Progenitor cell of endocrine pancreas (in vitro differentiated cells): ENCODE measurements around the gene ZFPM1. TPM values are rescaled to one million over a fixed set of nuclear protein-coding genes. Genes with fewer than 3 reads are reported as not detected.

Experiments used
- DNase-seq: peaks from one replicate; pipeline ENCODE4 v3.0.0; 2021; ENCODE audit warnings: low spot score; ENCODE audit not compliant: unreplicated experiment
- H3K27ac Mint-ChIP-seq: 2 replicates; pipeline ENCODE4 v1.8.0; 2021; ENCODE audit warnings: mild to moderate bottlenecking, moderate library complexity, mixed read lengths
- H3K27me3 Mint-ChIP-seq: 2 replicates; pipeline ENCODE4 v1.8.0; 2021; ENCODE audit warnings: mixed read lengths
- H3K36me3 Mint-ChIP-seq: 2 replicates; pipeline ENCODE4 v1.8.0; 2022; ENCODE audit warnings: mixed read lengths; ENCODE audit not compliant: insufficient read depth
- H3K4me1 Mint-ChIP-seq: 2 replicates; pipeline ENCODE4 v1.8.0; 2021; ENCODE audit warnings: low read depth, mixed read lengths
- H3K4me3 Mint-ChIP-seq: 2 replicates; pipeline ENCODE4 v1.8.0; 2021; ENCODE audit warnings: low read depth, mild to moderate bottlenecking, moderate library complexity, mixed read lengths
- H3K9me3 Mint-ChIP-seq: 2 replicates; pipeline ENCODE4 v1.8.0; 2021; ENCODE audit warnings: low read depth, mixed read lengths
- CTCF ChIP-seq: fragments of 200-600 bp; sonication (generic); IDR thresholded peaks from one replicate; pipeline ENCODE4 v1.5.0; 2021; ENCODE audit warnings: antibody characterized with exemption, mild to moderate bottlenecking; ENCODE audit not compliant: unreplicated experiment
- total RNA-seq: library from RNA; stranded (reverse); gene quantifications from 2 replicates; pipeline ENCODE4 v1.2.1, GENCODE V29; 2021

Gene ZFPM1
- total RNA-seq, 1 donor from 2014 or later = 90.6 TPM

- DNase-seq = no peak
- Mint-ChIP-seq H3K9me3 (no peaks in the 10 kb centered on the region), H3K36me3 (no peaks in the 10 kb centered on the region), H3K4me3 (no peak overlapping the region), H3K27ac (no peak overlapping the region), H3K27me3 (peaks cover 49% of the 10 kb centered on the region), H3K4me1 (peaks cover 5% of the 10 kb centered on the region)
- TF ChIP-seq CTCF = no peak
Observed at GRCh38 chr16:88554711-88555264, 101.7 kb downstream of the ZFPM1 start.

- no peak for DNase-seq
- Mint-ChIP-seq H3K9me3 (no peaks in the 10 kb centered on the region), H3K36me3 (no peaks in the 10 kb centered on the region), H3K27ac (no peak overlapping the region), H3K27me3 (peaks cover 47% of the 10 kb centered on the region), H3K4me3 (no peak overlapping the region), H3K4me1 (peaks cover 3% of the 10 kb centered on the region)
- TF ChIP-seq CTCF = no peak
Observed at GRCh38 chr16:88556294-88556988, 103.4 kb downstream of the ZFPM1 start.

GRCh38 chr16:88558457-88559442, 105.7 kb downstream of the ZFPM1 start:
- no peak for DNase-seq
- Mint-ChIP-seq H3K9me3 (no peaks in the 10 kb centered on the region), H3K4me3 (no peak overlapping the region), H3K36me3 (no peaks in the 10 kb centered on the region), H3K27me3 (peaks cover 47% of the 10 kb centered on the region), H3K4me1 (peaks cover 5% of the 10 kb centered on the region), H3K27ac (no peak overlapping the region)
- peak; percentile 51 for TF ChIP-seq CTCF

GRCh38 chr16:88560714-88561484, 107.8 kb downstream of the ZFPM1 start:
- no peak for TF ChIP-seq CTCF
- H3K4me1 Mint-ChIP-seq = peaks cover 5% of the 10 kb centered on the region

More at GRCh38 chr16:88560714-88561484, 107.8 kb downstream of the ZFPM1 start:
- no peak overlapping the region for H3K4me3 Mint-ChIP-seq
- H3K27ac Mint-ChIP-seq = no peak overlapping the region
- H3K27me3 Mint-ChIP-seq = peaks cover 37% of the 10 kb centered on the region
- H3K36me3 Mint-ChIP-seq = no peaks in the 10 kb centered on the region
- no peaks in the 10 kb centered on the region for H3K9me3 Mint-ChIP-seq
- peak; percentile 48 for DNase-seq
